Measurements from ENCODE around the gene PKP2. TPM values are rescaled to one million over a fixed set of nuclear protein-coding genes. Genes with fewer than 3 reads are reported as not detected.

Gene PKP2
- total and polyA plus RNA-seq, 9 of the 15 experiments (the other 6 are each of a cell fraction or from before 2014, with no cell fraction given): 1.6 to 4.2 (median 2.8) TPM

DNA sequence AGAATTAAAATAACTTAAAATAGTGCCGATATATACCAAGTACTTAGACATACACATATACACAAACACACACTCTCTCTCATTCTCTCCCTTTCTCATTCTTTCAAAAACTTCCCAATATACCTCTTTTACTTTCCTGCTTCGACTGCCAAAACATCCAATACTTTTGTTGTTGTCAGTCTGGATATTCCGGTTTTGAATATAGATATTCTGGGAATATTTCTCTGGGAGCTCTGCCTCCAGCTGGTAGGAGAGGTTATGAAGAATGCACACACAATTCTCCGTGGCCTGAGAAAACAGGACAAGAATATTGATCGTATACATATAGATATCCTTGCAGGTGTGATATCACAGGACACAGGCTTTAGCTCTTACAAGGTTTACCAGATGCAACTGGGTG, 74.2 kb downstream of the PKP2 start:
- DNase-seq (ENCODE audit: extremely low read depth in 1 of 4, low spot score in 3 of 4) (no peak), ATAC-seq (no peak), FAIRE-seq (no peak)
- Histone ChIP-seq H3K4me2 (ENCODE audit: insufficient read depth, low read length) (no peak overlapping the region), H3K4me3 (no peak overlapping the region), H3K27ac (ENCODE audit: extremely low read depth, low read depth, low read length) (no peak overlapping the region), H2AFZ (ENCODE audit: low read depth, low read length) (no peak overlapping the region), H3K9ac (ENCODE audit: insufficient read depth in 1 of 2, low read depth in 2 of 2, low read length in 2 of 2) (no peak overlapping the region), H4K20me1 (replicated peaks; ENCODE audit: control insufficient read depth, insufficient read depth, low read length) (no peaks in the 10 kb centered on the region), H3K36me3 (ENCODE audit: control insufficient read depth, insufficient read depth, low read length) (no peaks in the 10 kb centered on the region), H3K9me1 (ENCODE audit: control insufficient read depth, insufficient read depth, low read length) (no peaks in the 10 kb centered on the region), H3K9me3 (replicated peaks; ENCODE audit: control insufficient read depth, insufficient read depth, low read depth, low read length) (no peaks in the 10 kb centered on the region), H3K4me1 (replicated peaks in 1 of 2; ENCODE audit: control insufficient read depth in 2 of 2, insufficient read depth in 2 of 2, low read length in 2 of 2) (no peaks in the 10 kb centered on the region), H3K79me2 (ENCODE audit: control insufficient read depth, insufficient read depth, low read length) (no peaks in the 10 kb centered on the region), H3K27me3 (ENCODE audit: control insufficient read depth in 2 of 2, insufficient read depth in 2 of 2, low read length in 2 of 2) (no peaks in the 10 kb centered on the region)
- WGBS (ENCODE audit: insufficient coverage, low coverage, missing lambda C conversion rate): 23% methylated on average over 5 of the region's 5 CpGs
- no TSS peak for BruUV-seq (replicated peaks)
- ChIA-PET POLR2A (no interaction called here), CTCF (ENCODE audit: low intra/inter-chr PET ratio) (no interaction called here)
- no peak for TF ChIP-seq FOXK2 (conservative IDR thresholded peaks at IDR 0.05 in 1 of 2, IDR thresholded peaks at IDR 0.05 in 1 of 2; ENCODE audit: low read depth in 2 of 2)
- TF ChIP-seq ZKSCAN1 (IDR thresholded peaks at IDR 0.05; ENCODE audit: low read depth, low read length): no peak
- in situ Hi-C loops (cut with MboI) (no loop called here), intact Hi-C loops (cut with micrococcal nuclease) (no loop called here)

DNA sequence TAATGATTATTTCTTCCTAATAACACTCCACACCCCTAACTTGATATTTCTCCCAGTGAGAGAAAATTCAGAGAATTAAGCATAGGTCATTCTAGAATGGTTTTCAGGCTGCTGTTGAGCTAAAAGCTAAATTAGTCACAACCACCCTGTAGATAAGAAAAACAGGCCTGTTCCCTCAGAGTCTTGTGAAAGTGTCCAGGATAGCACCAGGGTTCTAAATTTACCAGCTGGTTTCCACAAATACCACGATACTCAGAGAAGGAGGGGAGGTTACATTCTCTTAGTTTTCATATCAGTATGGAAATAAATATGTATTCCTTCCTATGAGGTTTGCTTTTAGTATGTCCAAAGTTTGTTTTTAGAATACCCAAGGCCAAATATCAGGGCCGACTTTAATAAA, 74.9 kb downstream of the PKP2 start:
- Histone ChIP-seq H3K4me2 (ENCODE audit: insufficient read depth, low read length) (no peak overlapping the region), H3K36me3 (ENCODE audit: control insufficient read depth, insufficient read depth, low read length) (no peaks in the 10 kb centered on the region), H3K4me1 (replicated peaks in 1 of 2; ENCODE audit: control insufficient read depth in 2 of 2, insufficient read depth in 2 of 2, low read length in 2 of 2) (no peaks in the 10 kb centered on the region), H3K79me2 (ENCODE audit: control insufficient read depth, insufficient read depth, low read length) (no peaks in the 10 kb centered on the region), H4K20me1 (replicated peaks; ENCODE audit: control insufficient read depth, insufficient read depth, low read length) (no peaks in the 10 kb centered on the region), H3K27me3 (ENCODE audit: control insufficient read depth in 2 of 2, insufficient read depth in 2 of 2, low read length in 2 of 2) (no peaks in the 10 kb centered on the region), H3K9me3 (replicated peaks; ENCODE audit: control insufficient read depth, insufficient read depth, low read depth, low read length) (no peaks in the 10 kb centered on the region), H3K4me3 (no peak overlapping the region), H3K27ac (ENCODE audit: extremely low read depth, low read depth, low read length) (no peak overlapping the region), H3K9me1 (ENCODE audit: control insufficient read depth, insufficient read depth, low read length) (no peaks in the 10 kb centered on the region), H3K9ac (ENCODE audit: insufficient read depth in 1 of 2, low read depth in 2 of 2, low read length in 2 of 2) (no peak overlapping the region), H2AFZ (ENCODE audit: low read depth, low read length) (no peak overlapping the region)
- intact Hi-C loops (cut with micrococcal nuclease) (no loop called here), in situ Hi-C loops (cut with MboI) (no loop called here)
- POLR2A ChIA-PET: interaction anchor here (1.3 kb wide), 1 partner anchor 8 kb away, joined by 3 read pairs; no protein-coding TSS in a partner anchor
- no TSS peak for BruUV-seq (replicated peaks)
- TF ChIP-seq ZNF184 (CRISPR knock-in tag; IDR thresholded peaks at IDR 0.05) (no peak), SIN3A (IDR thresholded peaks at IDR 0.05; ENCODE audit: borderline replicate concordance in 2 of 2, control insufficient read depth in 1 of 2, low read depth in 2 of 2, low read length in 2 of 2) (no peak), GABPB1 (CRISPR knock-in tag; IDR thresholded peaks at IDR 0.05) (no peak), DNMT1 (IDR thresholded peaks at IDR 0.05) (no peak), TBP (optimal IDR thresholded peaks at IDR 0.05; ENCODE audit: low read depth, low read length) (no peak), MAFF (IDR thresholded peaks at IDR 0.05; ENCODE audit: low read length) (no peak), PTTG1 (tag; IDR thresholded peaks at IDR 0.05; ENCODE audit: low read depth) (no peak), PTBP1 (IDR thresholded peaks at IDR 0.05; ENCODE audit: low read depth, low read length) (no peak), ARNT (IDR thresholded peaks at IDR 0.05) (no peak), KLF10 (CRISPR knock-in tag; IDR thresholded peaks at IDR 0.05) (no peak)
- ATAC-seq (no peak), FAIRE-seq (no peak), DNase-seq (ENCODE audit: extremely low read depth in 1 of 4, low spot score in 3 of 4) (no peak)
- 7% methylated on average over 2 of the region's 2 CpGs for WGBS (ENCODE audit: insufficient coverage, low coverage, missing lambda C conversion rate)
- CTCF ChIA-PET (ENCODE audit: low intra/inter-chr PET ratio): no interaction called here
